ENCODE data around the gene USP5.

USP5 gene

GRCh38 chr12:6846316-6846869 lies 5.6 kb upstream of the USP5 start:
- peaks cover 24% of the 10 kb centered on the region for H3K4me1 ChIP-seq (ENCODE audit: control insufficient read depth, low read length)
- H3K9me3 ChIP-seq (ENCODE audit: control insufficient read depth, insufficient read depth, low read length), result no peaks in the 10 kb centered on the region
- no peak overlapping the region for H3K4me3 ChIP-seq (ENCODE audit: low read length)
- no peak overlapping the region for H3K4me2 ChIP-seq (ENCODE audit: low read length)
- H3K9me2 ChIP-seq (replicated peaks; ENCODE audit: control insufficient read depth, low read length), result no peaks in the 10 kb centered on the region
- H3K79me2 ChIP-seq (ENCODE audit: control insufficient read depth, low read length), result peaks cover 23% of the 10 kb centered on the region
- no peaks in the 10 kb centered on the region for H3K27me3 ChIP-seq (ENCODE audit: control insufficient read depth, low read length)
- H4K20me1 ChIP-seq (ENCODE audit: control insufficient read depth, insufficient read depth, low read depth, low read length), result no peaks in the 10 kb centered on the region
- TF ChIP-seq EZH2phosphoT487 (IDR thresholded peaks at IDR 0.05; ENCODE audit: borderline replicate concordance, low read length), result no peak
- TF ChIP-seq, protein P1, sequence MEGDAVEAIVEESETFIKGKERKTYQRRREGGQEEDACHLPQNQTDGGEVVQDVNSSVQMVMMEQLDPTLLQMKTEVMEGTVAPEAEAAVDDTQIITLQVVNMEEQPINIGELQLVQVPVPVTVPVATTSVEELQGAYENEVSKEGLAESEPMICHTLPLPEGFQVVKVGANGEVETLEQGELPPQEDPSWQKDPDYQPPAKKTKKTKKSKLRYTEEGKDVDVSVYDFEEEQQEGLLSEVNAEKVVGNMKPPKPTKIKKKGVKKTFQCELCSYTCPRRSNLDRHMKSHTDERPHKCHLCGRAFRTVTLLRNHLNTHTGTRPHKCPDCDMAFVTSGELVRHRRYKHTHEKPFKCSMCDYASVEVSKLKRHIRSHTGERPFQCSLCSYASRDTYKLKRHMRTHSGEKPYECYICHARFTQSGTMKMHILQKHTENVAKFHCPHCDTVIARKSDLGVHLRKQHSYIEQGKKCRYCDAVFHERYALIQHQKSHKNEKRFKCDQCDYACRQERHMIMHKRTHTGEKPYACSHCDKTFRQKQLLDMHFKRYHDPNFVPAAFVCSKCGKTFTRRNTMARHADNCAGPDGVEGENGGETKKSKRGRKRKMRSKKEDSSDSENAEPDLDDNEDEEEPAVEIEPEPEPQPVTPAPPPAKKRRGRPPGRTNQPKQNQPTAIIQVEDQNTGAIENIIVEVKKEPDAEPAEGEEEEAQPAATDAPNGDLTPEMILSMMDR (IDR thresholded peaks at IDR 0.05; ENCODE audit: low read depth, low read length, poor library complexity, severe bottlenecking), result no peak
- peaks cover 52% of the 10 kb centered on the region for H3K36me3 ChIP-seq (ENCODE audit: control insufficient read depth, low read length)
- no peak overlapping the region for H3K27ac ChIP-seq (ENCODE audit: low read depth, low read length)
- H3F3A ChIP-seq (ENCODE audit: control insufficient read depth, insufficient read depth), result peaks cover 13% of the 10 kb centered on the region

GRCh38 chr12:6847676-6848075 lies 4.3 kb upstream of the USP5 start:
- Histone ChIP-seq H3K79me2 (ENCODE audit: control insufficient read depth, low read length) (peaks cover 25% of the 10 kb centered on the region), H3K9me2 (replicated peaks; ENCODE audit: control insufficient read depth, low read length) (no peaks in the 10 kb centered on the region), H3K4me3 (ENCODE audit: low read length) (no peak overlapping the region), H3K4me1 (ENCODE audit: control insufficient read depth, low read length) (peaks cover 21% of the 10 kb centered on the region), H3F3A (ENCODE audit: control insufficient read depth, insufficient read depth) (peaks cover 9% of the 10 kb centered on the region), H3K4me2 (ENCODE audit: low read length) (no peak overlapping the region), H4K20me1 (ENCODE audit: control insufficient read depth, insufficient read depth, low read depth, low read length) (no peaks in the 10 kb centered on the region), H3K36me3 (ENCODE audit: control insufficient read depth, low read length) (peaks cover 52% of the 10 kb centered on the region), H3K27me3 (ENCODE audit: control insufficient read depth, low read length) (no peaks in the 10 kb centered on the region), H3K9me3 (ENCODE audit: control insufficient read depth, insufficient read depth, low read length) (no peaks in the 10 kb centered on the region), H3K27ac (ENCODE audit: low read depth, low read length) (no peak overlapping the region)
- TF ChIP-seq, protein P1 (IDR thresholded peaks at IDR 0.05; ENCODE audit: low read depth, low read length, poor library complexity, severe bottlenecking), result no peak
- no peak for TF ChIP-seq EZH2phosphoT487 (IDR thresholded peaks at IDR 0.05; ENCODE audit: borderline replicate concordance, low read length)

DNA sequence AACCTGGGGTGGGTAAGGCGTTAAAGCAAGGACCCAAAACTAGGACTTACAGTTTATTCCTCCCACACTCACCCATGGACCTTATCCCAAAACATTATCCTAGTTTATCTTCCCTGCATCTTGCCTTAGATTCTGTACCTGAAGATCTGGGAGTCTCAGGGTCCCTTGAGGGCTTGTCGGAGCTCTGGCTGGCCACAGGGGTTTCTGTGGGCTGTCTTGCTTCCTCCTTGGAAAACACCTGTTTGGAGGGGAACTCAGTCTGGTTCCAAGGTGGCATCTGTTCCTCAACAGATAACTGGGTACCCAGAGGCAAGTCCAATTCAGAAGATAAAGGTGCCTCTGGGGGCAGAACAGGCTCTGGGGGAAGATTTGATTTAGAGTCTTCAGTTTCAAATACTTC lies 2.5 kb upstream of the USP5 start:
- H3K9me2 ChIP-seq (replicated peaks; ENCODE audit: control insufficient read depth, low read length), result no peaks in the 10 kb centered on the region
- no peak for TF ChIP-seq EZH2phosphoT487 (IDR thresholded peaks at IDR 0.05; ENCODE audit: borderline replicate concordance, low read length)
- TF ChIP-seq, protein P1 (IDR thresholded peaks at IDR 0.05; ENCODE audit: low read depth, low read length, poor library complexity, severe bottlenecking), result no peak
- H3K27ac ChIP-seq (ENCODE audit: low read depth, low read length), result no peak overlapping the region
- H3K79me2 ChIP-seq (ENCODE audit: control insufficient read depth, low read length), result peaks cover 42% of the 10 kb centered on the region
- H3K9me3 ChIP-seq (ENCODE audit: control insufficient read depth, insufficient read depth, low read length), result no peaks in the 10 kb centered on the region
- peak overlapping the region; percentile 77 for H3K4me3 ChIP-seq (ENCODE audit: low read length)
- H3K36me3 ChIP-seq (ENCODE audit: control insufficient read depth, low read length), result peaks cover 65% of the 10 kb centered on the region
- no peaks in the 10 kb centered on the region for H3K27me3 ChIP-seq (ENCODE audit: control insufficient read depth, low read length)
- H3K4me2 ChIP-seq (ENCODE audit: low read length), result peak overlapping the region; percentile 99
- no peaks in the 10 kb centered on the region for H4K20me1 ChIP-seq (ENCODE audit: control insufficient read depth, insufficient read depth, low read depth, low read length)
- H3F3A ChIP-seq (ENCODE audit: control insufficient read depth, insufficient read depth), result peaks cover 8% of the 10 kb centered on the region
- H3K4me1 ChIP-seq (ENCODE audit: control insufficient read depth, low read length), result peaks cover 32% of the 10 kb centered on the region
